ENCODE results near the gene PPIE.

Gene PPIE

DNA sequence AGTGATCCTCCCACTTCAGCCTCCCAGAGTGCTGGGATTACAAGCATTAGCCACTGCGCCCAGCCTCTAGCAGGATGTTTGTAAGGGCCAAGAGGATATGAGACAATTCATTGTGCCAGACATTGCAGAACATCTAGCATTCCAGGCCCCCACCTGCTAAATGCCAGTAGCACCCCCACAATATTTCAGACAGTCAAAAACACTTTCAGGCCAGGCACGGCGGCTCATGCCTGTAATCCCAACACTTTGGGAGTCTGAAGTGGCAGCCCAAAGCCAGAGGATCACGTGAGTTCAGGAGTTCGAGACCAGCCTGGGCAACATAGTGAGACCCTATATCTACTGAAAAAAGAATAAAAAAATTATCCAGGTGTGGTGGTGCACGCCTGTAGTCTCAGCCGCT lies 12.9 kb downstream of the PPIE start:
- TF ChIP-seq, protein P1, sequence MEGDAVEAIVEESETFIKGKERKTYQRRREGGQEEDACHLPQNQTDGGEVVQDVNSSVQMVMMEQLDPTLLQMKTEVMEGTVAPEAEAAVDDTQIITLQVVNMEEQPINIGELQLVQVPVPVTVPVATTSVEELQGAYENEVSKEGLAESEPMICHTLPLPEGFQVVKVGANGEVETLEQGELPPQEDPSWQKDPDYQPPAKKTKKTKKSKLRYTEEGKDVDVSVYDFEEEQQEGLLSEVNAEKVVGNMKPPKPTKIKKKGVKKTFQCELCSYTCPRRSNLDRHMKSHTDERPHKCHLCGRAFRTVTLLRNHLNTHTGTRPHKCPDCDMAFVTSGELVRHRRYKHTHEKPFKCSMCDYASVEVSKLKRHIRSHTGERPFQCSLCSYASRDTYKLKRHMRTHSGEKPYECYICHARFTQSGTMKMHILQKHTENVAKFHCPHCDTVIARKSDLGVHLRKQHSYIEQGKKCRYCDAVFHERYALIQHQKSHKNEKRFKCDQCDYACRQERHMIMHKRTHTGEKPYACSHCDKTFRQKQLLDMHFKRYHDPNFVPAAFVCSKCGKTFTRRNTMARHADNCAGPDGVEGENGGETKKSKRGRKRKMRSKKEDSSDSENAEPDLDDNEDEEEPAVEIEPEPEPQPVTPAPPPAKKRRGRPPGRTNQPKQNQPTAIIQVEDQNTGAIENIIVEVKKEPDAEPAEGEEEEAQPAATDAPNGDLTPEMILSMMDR (IDR thresholded peaks at IDR 0.05; ENCODE audit: low read depth, low read length, missing control alignments) = no peak
- DNase-seq (ENCODE audit: low read depth) = no peak
- H3K4me3 ChIP-seq (ENCODE audit: low read depth, low read length) = no peak overlapping the region

DNA sequence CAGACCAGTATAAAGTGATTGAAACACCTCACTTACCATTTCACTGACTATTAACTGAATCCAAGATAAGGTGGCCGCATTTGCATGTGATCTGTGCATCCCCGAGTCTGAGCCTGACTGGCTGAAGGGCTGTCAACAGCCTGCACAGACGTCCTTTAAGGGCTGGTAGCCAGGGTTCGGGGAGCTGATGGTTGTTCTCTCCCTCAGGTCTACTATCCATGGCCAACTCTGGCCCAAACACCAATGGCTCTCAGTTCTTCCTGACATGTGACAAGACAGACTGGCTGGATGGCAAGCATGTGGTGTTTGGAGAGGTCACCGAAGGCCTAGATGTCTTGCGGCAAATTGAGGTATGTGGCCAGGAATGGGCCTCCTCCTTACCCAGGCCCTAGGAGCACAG lies 14.0 kb downstream of the PPIE start:
- no peak overlapping the region for H3K4me3 ChIP-seq (ENCODE audit: low read depth, low read length)
- TF ChIP-seq, protein P1 (IDR thresholded peaks at IDR 0.05; ENCODE audit: low read depth, low read length, missing control alignments) = no peak
- no peak for DNase-seq (ENCODE audit: low read depth)

DNA sequence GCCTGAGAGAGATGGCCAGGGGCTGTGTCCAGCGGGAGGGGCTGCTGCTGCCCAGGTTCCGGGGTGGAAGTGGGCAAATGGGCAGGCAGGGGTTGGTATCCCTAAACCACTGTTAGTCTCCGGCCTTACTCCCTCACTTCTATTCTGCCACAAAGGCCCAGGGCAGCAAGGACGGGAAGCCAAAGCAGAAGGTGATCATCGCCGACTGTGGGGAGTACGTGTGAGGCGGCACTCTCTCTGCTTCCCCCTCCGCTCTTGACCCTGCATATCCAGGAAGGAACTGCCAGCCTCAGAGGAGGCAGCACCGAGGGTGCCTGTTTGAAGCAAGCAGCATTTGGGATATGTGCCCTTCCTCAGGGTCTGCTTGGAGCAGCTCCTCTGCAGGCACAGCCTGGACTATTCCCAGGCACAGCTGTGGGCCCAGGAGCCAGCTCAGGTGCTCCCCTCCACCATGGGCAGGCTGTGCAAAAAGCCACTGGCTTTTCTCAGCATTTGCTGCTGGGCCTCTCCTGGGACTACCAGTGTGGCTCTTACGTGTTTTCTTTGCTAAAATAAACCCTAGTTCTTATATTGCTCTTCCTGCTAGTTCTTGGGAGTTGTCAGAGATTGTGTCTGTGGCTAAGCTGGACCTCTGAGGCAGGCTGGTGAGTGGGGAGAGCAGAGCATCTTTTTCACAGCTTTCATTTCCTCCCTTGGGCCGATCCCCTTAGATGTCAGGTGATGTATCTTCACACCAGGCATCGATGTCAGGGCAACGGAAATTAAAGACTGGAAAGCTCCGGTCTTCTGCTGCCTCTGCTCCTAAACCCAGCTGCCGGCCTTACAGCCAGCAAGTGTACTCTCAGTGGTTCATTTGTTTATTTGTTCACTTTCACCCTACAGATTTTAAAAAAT lies 14.7 kb downstream of the PPIE start:
- no peak overlapping the region for H3K4me3 ChIP-seq (ENCODE audit: low read depth, low read length)
- DNase-seq (ENCODE audit: low read depth) = no peak
- TF ChIP-seq, protein P1 (IDR thresholded peaks at IDR 0.05; ENCODE audit: low read depth, low read length, missing control alignments) = no peak

DNA sequence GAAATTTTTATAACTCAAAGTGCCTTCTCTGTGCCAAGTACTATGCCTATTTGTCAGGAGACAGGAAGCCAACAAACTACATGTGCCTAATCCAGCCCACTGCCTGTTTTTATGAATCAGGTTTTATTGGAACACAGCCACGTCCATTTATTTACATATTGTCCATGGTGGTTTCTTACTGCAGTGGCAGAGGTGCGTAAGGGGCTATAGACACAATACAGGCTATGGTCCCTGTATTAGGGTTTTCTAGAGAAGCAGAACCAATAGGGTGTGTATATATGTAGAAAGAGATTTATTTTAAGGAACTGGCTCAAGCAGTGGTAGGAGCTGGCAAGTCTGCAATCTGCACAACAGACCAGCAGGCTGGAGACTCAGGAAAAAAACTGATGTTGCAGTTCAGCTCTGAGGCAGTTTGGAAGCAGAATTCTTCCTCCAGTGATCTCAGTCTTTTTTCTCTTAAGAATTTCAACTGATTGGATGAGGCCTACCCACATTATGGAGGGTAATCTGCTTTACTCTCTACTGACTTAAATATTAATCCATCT lies 15.4 kb downstream of the PPIE start:
- no peak for DNase-seq (ENCODE audit: low read depth)
- TF ChIP-seq, protein P1 (IDR thresholded peaks at IDR 0.05; ENCODE audit: low read depth, low read length, missing control alignments) = no peak
- no peak overlapping the region for H3K4me3 ChIP-seq (ENCODE audit: low read depth, low read length)

GRCh38 chr1:39754906-39755504 lies 16.3 kb downstream of the PPIE start:
- TF ChIP-seq, protein P1 (IDR thresholded peaks at IDR 0.05; ENCODE audit: low read depth, low read length, missing control alignments) = no peak
- no peak for DNase-seq (ENCODE audit: low read depth)

DNA sequence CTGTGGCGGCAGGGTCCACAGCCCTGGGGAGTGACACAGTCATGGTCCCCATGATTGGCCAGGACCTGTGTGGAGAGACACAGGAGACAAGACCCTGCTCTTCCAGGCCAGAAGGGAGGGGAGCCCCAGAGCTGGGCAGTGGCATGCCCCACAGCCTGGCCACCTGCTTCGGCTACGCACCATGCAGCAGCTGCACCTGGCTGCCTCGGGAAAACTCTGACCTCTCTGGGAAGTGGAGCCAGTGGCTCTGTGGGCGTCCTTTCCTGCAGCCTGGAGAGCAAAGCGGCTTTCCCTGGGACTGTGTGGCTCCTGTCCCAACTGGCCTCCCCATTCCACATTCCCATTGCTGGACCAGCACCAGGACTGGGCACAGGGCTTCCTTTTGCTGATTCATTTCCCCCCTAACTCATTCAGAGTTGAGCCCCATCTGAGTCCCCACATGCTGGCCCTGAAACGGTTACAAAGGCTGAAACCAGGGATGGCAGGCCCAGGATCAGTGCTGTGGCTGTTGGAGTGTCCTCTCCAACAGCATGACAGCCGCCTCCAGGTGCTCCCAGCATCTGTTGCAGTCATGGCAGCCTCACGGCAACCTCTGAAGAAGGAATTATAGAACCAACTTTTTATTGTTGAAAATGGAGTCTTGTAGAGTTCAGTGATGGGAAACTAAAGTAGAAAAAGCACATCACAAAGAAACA lies 17.4 kb downstream of the PPIE start:
- DNase-seq (ENCODE audit: low read depth) = no peak
- TF ChIP-seq, protein P1 (IDR thresholded peaks at IDR 0.05; ENCODE audit: low read depth, low read length, missing control alignments) = no peak
- no peak overlapping the region for H3K4me3 ChIP-seq (ENCODE audit: low read depth, low read length)

More at GRCh38 chr1:39754906-39755504, 16.3 kb downstream of the PPIE start:
- no peak overlapping the region for H3K4me3 ChIP-seq (ENCODE audit: low read depth, low read length)

All from GM12864 (cell line).